Measurements from ENCODE around the gene BLOC1S1.

- TF ChIP-seq CTCF (IDR thresholded peaks at IDR 0.05), result no peak
- TF ChIP-seq POLR2A (IDR thresholded peaks at IDR 0.05), result no peak
Measured at GRCh38 chr12:55666508-55666907, 49.3 kb upstream of the BLOC1S1 start.
